Lower leg skin (tissue), 4 donors: ENCODE results near the gene C6orf89. TPM values are rescaled to one million over a fixed set of nuclear protein-coding genes. Genes with fewer than 3 reads are reported as not detected.

Experiments used
- DNase-seq, 2 donors: peaks; one replicate each; pipeline ENCODE4 v3.0.0-alpha.2; 2019; ENCODE audit warnings: low spot score in 2 of 2
- H3K4me3 ChIP-seq: fragments of 200-600 bp; sonication (generic); 2 replicates; pipeline ENCODE4 v1.5.1; 2017; ENCODE audit warnings: mild to moderate bottlenecking, low read depth; ENCODE audit not compliant: poor library complexity, severe bottlenecking
- POLR2A ChIP-seq, 2 donors: fragments of 450-650 bp; IDR thresholded peaks; one replicate each; pipeline ENCODE4 v1.6.1; 2016 to 2017; ENCODE audit warnings: antibody characterized with exemption in 2 of 2, mild to moderate bottlenecking in 1 of 2, moderate library complexity in 1 of 2
- WGBS, 2 donors: methylation state at CpG; one replicate each; pipeline ENCODE4 v1.1.5; 2018; 5-methylcytosine and 5-hydroxymethylcytosine counted together
- intact Hi-C: fragments of 100-400 bp; cut with DNase I; formaldehyde crosslinking; loops from one replicate; pipeline ENCODE4 v1.15.0; 2023; ENCODE audit warnings: low total_unique reads
- total RNA-seq, 4 donors: library from RNA; depleted of rRNA; stranded (reverse); fragments of >200 nt; gene quantifications; one replicate each; pipeline ENCODE4 v1.1.0, GENCODE V29; 2016
- TF ChIP-seq, protein P1 (sequence below), 3 donors: fragments of 450-650 bp; IDR thresholded peaks; one replicate each; pipeline ENCODE4 v1.5.1; 2016; ENCODE audit warnings: antibody characterized with exemption in 3 of 3, mild to moderate bottlenecking in 3 of 3, moderate library complexity in 2 of 3

Gene C6orf89
- total RNA-seq, 4 donors from 2014 or later = 27.5 to 47.4 (median 30.5) TPM

GRCh38 chr6:36862164-36862847 lies 23.4 kb upstream of the C6orf89 start:
- peak in 1 of 2 donors; percentile 71 for DNase-seq
- TF ChIP-seq, protein P1, sequence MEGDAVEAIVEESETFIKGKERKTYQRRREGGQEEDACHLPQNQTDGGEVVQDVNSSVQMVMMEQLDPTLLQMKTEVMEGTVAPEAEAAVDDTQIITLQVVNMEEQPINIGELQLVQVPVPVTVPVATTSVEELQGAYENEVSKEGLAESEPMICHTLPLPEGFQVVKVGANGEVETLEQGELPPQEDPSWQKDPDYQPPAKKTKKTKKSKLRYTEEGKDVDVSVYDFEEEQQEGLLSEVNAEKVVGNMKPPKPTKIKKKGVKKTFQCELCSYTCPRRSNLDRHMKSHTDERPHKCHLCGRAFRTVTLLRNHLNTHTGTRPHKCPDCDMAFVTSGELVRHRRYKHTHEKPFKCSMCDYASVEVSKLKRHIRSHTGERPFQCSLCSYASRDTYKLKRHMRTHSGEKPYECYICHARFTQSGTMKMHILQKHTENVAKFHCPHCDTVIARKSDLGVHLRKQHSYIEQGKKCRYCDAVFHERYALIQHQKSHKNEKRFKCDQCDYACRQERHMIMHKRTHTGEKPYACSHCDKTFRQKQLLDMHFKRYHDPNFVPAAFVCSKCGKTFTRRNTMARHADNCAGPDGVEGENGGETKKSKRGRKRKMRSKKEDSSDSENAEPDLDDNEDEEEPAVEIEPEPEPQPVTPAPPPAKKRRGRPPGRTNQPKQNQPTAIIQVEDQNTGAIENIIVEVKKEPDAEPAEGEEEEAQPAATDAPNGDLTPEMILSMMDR (IDR thresholded peaks at IDR 0.05) = no peak
- no peak for TF ChIP-seq POLR2A (IDR thresholded peaks at IDR 0.05)
- 62 to 70% methylated on average over 8 of the region's 8 CpGs for WGBS, 2 donors
- H3K4me3 ChIP-seq = no peak overlapping the region
- intact Hi-C loops = no loop called here

DNA sequence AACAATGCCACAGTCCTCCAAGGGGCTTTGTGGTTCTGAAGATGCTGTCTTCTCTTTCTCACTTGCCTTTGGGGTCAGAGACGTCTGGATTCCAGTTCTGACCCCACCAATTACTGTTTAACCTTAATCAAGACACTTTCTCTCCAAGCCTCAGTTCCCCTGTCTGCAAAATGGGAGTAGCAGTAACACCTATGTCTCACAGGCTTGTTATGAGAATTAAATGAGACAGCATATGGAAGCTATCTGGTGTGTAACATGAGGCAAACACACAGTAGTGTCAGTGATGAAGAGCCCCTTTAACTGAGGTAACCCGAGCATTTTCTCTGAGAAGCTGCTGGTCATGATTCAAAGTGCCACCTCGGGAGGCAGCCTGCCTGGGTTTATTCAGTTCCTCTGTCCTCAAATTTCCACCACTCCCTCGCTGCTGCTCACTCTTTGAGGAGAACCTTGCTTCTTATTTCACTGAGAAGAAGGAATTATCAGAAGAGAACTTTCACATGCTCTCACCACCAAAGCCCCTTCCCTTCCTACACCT lies 22.8 kb upstream of the C6orf89 start:
- no peak overlapping the region for H3K4me3 ChIP-seq
- 89 to 93% methylated on average over 4 of the region's 4 CpGs for WGBS, 2 donors
- no peak for DNase-seq
- TF ChIP-seq, protein P1 (IDR thresholded peaks at IDR 0.05) = no peak
- no peak for TF ChIP-seq POLR2A (IDR thresholded peaks at IDR 0.05)
- intact Hi-C loops = no loop called here

GRCh38 chr6:36863670-36864540 lies 21.8 kb upstream of the C6orf89 start:
- no peak overlapping the region for H3K4me3 ChIP-seq
- peak in 1 of 2 donors; percentile 77 for DNase-seq
- no peak for TF ChIP-seq POLR2A (IDR thresholded peaks at IDR 0.05)
- TF ChIP-seq, protein P1 (IDR thresholded peaks at IDR 0.05) = no peak
- 93 to 94% methylated on average over 12 of the region's 12 CpGs for WGBS, 2 donors
- intact Hi-C loops = no loop called here

DNA sequence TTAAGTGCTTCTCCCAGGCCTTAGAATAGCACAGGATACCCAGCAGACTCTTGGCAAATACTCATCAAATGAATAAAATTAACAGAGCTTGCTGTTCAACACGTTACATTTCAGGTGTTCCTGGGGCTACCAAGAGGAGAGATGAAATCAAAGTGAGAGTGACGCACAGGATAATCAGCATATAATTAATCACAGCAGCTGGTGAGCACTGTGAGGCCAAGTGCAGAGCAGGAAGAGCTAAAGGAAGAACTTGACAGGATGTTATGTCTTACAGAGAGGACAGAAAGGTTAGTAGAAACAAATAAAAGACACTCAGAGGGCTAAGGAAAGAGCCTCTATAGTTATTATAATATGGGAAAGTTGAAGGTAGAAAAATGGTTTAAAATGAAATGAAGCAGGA lies 19.9 kb upstream of the C6orf89 start:
- intact Hi-C loops = no loop called here
- no peak overlapping the region for H3K4me3 ChIP-seq
- WGBS, 2 donors = 45 to 52% methylated on average over 2 of the region's 2 CpGs
- DNase-seq = no peak
- TF ChIP-seq, protein P1 (IDR thresholded peaks at IDR 0.05) = no peak
- TF ChIP-seq POLR2A (IDR thresholded peaks at IDR 0.05) = no peak

DNA sequence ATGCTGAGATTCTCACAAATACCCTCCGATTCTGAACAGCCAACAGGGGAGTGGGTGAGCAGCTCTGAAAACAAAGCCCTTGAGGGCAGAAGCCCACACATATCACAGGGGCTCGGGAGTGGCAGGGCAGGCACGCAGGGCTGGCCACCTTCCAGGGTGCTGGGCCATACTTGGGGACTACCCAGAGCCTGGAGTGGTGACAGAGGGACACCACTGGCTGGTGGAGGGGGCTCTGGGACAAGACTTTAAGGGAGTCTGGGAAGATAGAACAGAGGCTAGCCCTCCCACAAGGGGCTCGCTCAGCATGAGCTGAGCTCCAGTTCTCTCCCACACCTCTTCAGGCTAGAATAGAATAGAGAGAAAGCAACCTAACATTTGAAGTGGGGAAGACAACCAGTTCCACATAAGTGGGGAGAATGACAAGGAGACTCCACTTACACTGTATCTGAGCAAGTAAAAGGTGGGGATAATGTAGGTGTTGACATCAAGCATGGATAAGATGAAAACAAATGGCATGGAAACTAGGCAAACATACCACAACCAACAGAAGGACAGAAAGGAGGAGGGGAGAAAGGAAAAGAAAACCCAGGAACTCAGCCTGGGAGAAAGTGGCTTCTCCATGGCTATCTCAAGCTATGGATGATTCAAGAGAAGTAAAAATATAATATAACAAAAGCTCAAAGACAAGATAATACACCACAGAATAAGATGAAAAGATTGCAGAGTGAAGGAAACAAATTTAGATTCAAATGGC lies 18.1 kb upstream of the C6orf89 start:
- H3K4me3 ChIP-seq = no peak overlapping the region
- 71 to 82% methylated on average over 4 of the region's 4 CpGs for WGBS, 2 donors
- intact Hi-C loops = no loop called here
- TF ChIP-seq, protein P1 (IDR thresholded peaks at IDR 0.05) = no peak
- TF ChIP-seq POLR2A (IDR thresholded peaks at IDR 0.05) = no peak
- DNase-seq = no peak
